NCI-H460 (cell line): Measurements from ENCODE around the gene SPAG9. TPM values are rescaled to one million over a fixed set of nuclear protein-coding genes. Genes with fewer than 3 reads are reported as not detected.
"Not testable (repeated sequence)": the region's sequence is repeated elsewhere in the genome, so short reads cannot be mapped to it uniquely, and the experiment has no call there.

Source experiments
- DNase-seq: peaks from one replicate; pipeline ENCODE4 v3.0.0-alpha.2; 2016; ENCODE audit warnings: low read depth; ENCODE audit errors: extremely low read depth
- total RNA-seq: library from RNA; depleted of rRNA; stranded (reverse); fragments of >200 nt; shearing (Covaris generic); gene quantifications from 2 replicates; pipeline ENCODE4 v1.2.3, GENCODE V29; 2014

Gene SPAG9
- total RNA-seq, 1 experiment from 2014 or later = 67.8 TPM

DNA sequence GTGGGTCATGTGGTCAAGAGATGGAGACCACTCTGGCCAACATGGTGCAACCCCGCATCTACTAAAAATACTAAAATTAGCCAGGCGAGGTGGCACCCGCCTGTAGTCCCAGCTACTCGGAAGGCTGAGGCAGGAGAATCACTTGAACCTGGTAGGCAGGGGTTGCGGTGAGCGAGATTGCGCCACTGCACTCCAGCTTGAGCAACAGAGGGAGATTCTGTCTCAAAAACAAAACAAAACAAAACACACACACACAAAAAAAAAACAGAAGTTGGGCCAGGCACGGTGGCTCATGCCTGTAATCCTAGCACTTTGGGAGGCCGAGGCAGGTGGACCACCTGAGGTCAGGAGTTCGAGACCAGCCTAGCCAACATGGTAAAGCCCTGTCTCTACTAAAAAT lies 31.8 kb downstream of the SPAG9 start:
- not testable (repeated sequence) for DNase-seq

DNA sequence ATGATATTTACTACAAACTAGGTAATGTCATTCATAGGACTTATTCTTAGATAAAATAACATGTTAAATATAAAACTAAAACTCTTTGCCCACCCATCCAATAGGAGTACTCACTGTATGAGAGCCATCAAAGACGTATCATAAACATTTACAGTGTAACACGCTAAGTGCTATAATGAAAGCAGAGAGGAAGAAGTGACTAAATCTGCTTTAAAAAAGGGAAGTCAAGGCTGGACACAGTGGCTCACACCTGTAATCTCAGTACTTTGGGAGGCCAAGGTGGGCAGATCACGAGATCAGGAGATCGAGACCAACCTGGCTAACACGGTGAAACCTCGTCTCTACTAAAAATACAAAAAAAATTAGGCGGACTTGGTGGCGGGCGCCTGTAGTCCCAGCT lies 32.4 kb downstream of the SPAG9 start:
- no peak for DNase-seq

DNA sequence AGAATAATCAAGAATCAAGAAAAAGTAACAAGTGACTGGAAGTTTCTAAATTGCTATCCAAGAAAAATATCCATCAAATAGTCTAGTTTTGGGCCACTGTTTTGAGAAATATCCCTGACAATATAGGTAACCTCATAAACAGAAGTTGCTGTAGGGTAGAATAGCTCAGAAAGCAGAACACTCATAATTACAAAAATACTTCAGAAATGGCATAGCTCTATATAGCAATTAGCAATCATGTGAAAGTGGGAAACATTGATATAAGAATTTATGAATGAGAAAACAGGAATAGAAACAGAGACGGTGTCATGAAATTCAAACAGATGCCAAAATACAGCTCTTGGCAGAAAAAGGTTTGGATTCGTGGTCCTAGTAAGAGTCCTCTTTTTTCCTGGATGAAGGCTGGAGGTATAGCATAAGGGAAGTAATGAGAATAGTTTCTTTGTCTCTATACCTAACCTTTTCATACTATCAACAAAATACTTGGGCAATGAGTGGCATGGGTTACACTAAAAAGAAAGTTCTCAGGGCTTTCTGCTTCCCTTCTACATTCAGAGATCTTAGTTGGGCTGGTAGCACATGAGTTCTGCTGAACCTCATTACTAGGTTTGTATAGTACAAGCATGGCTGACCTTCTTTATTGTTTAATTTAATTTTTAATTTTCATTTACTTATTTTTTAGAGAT lies 33.5 kb downstream of the SPAG9 start:
- no peak for DNase-seq

DNA sequence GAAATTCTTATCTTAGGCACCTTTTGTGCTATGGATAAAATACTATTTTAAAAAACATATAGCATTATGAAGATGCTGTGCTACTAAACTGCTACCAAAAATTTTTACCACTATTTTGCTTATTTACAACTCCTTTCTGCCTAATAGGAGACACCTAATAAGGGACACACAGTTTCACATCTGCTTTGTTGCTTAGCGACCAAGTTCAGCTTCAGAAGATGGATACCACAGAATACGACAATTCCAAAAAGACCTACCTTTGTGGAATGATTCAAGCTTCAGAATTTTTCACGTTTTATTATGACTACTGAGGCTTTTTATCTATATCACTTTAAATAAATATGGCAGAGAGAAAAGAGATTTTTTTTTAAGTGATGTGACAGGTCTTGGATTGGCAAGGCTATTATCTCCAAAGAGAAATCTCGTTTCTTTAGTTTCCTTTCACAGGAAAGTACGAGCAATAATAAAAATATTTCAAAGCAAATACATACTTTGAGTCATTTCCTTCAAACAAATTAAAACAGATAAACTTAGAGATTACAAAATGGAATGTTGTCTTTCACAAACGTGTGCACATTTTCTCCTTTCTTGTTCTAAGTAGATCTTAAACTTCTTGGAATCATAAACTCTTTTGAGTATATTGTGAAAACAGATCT lies 35.4 kb downstream of the SPAG9 start:
- DNase-seq = no peak

DNA sequence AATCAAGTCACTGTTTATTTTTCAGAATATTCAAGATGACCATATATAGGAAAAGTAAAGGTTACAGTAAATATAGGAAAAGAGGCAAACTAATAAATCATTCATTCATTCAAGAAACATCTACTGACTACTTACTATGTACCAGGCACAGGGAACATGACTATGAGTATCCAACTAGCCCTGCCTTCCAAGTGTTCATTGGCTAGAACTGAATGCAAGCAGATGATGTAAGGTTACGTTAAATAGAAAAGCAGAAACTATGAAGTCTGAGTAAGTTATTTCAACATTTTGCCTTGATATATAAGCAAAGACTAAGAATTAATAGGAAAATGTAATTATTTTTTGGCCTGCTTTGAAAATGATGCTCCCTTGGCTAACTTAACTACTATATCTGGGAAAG lies 36.7 kb downstream of the SPAG9 start:
- DNase-seq = no peak

DNA sequence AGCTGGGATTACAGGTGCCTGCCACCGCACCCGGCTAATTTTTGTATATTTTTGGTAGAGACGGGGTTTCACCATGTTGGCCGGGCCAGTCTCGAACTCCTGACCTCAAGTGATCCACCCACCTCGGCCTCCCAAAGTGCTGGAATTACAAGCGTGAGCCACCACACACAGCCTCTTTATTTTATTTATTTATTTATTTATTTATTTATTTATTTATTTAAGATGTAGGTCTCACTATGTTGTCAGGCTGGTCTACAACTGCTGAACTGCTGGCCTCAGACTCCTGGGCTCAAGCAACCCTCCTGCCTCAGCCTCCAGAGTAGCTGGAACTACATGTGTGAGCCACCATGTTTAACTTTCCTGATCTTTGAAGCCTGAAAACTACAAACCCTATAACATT lies 37.3 kb downstream of the SPAG9 start:
- not testable (repeated sequence) for DNase-seq

DNA sequence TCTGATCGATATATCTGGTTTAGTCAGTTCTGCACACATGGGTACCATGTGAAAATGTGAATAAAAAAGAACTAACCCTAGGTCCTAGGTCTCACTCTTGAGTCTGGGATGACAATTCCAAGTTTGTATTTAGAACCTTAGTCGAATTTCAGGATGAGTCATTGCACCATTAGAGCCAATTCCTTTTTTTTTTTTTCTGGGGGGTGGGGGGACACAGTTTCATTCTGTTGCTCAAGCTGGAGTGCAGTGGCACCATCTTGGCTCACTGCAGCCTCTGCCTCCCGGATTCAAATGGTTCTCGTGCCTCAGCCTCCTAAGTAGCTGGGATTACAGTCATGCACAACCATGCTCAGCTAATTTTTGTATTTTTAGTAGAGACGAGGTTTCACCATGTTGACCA lies 41.6 kb downstream of the SPAG9 start:
- DNase-seq = no peak

DNA sequence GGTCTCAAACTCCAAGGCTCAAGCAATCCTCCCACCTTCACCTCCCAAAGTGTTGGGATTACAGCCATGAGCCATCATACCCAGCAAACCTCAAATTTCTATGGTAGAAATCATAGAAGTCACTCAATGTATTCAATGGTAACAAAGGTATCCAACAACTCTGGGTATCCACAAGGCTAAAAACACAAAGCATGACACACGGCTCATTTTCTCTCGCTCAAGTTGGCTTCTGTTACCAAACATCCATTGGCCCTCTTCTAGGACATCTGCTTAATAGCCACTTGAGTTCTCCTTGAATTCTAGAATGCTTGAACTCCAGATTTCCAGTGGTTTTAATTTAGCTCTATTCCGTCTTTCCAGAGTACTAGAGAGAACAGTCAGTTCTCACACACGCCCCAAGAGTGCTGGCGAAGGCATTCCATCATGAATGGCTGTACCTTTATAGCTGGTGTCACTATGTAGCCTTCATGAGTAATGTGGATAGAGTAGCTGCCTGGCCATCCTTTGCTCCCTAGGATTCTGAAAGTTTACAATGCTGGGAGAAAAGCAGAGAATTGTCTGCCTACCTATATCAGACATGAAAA lies 42.6 kb downstream of the SPAG9 start:
- DNase-seq = no peak

DNA sequence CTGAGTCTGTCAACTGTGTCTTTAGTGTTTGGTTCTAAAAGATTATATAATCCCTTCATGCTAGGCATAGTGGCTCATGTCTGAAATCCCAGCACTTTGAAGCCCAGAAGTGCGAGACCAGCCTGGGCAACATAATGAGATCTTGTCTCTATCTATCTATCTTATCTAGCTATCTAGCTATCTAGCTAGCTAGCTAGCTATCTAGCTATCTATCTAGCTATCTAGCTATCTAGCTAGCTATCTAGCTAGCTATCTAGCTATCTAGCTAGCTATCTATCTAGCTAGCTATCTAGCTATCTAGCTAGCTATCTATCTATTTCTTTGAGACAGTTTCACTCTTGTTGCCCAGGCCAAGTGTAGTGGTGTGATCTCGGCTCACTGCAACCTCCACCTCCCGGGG lies 43.8 kb downstream of the SPAG9 start:
- no peak for DNase-seq

DNA sequence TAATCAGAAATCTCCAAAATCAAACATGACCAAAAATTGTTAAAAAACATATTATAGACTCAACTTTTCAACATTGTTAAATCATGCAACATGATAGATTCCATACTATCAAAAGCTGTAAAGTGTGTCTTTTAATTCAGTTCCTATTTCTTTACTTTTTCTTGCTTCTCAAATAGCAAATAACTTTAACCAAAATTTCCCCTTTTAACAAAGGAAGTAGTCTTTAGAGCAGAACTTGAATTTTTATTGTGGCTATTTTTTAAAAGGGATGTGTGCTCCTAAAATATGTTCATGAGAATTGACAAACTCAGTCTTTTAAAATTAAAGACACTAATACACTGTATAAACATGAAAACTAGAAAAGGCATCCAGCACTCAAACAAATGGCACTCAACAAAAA lies 49.1 kb downstream of the SPAG9 start:
- no peak for DNase-seq

DNA sequence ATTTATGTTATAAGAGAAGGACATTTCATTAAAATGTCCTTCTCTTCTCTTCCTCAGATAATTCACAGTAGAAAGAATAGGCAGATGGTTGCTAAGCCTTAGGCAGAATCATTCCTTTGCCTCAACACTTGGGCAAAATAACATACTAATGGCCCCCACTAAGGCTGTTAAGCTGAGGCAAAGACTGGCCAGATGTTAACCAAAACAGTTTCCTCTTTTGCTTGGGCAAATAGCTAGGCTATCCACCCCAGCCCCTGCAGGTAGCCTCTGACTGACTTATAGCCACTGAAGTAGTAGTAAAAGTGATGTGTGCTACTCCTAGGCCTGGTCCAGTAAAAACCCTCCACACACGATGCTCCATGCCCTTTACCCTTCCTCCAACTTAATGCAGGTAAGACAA lies 55.2 kb downstream of the SPAG9 start:
- DNase-seq = no peak

DNA sequence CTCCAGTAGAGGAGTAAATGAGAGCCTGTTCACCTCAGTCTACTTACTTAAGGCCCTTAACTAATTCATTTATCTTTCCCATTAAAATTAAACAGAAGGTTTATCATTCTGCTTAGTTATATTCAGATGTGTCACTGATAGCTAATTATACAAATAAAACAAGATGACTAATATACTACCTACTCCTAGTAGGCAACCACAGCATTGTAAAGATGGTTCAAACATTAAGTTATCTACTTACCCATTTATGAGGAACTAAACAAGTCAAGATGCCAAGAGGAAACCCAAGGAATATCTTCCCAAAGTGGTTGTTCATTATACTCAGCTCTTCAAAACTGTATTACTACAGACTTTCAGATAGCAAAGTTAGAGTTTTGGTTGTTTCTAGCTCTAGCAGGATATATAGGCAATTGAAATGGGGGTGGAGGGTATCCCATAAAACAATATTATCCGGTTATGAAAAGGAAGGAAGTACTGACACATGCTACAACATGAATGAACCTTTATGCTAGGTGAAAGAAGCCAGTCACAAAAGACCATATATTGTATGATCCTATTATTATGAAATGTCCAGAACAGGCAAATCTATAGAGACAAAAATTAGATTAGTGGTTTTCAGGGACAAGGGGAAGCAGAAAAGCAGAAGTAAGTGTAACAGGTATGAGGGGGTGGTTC lies 56.5 kb downstream of the SPAG9 start:
- DNase-seq = no peak

DNA sequence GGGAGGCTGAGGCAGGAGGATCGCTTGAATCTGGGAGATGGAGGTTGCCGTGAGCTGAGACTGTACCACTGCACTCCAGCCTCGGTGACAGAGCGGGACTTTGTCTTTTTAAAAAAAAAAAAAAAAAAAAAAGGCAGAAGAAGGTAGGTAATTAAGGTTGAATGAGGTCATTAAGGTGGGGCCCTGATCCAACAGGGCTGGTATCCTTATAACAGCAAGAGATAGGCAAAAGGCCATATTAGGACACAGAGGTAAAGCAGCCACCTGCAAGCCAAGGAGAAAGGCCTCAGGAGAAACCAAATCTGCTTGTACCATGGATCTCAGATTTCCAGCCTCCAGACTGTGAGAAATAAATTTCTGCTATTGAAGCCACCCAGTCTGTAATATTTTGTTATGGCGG lies 60.3 kb downstream of the SPAG9 start:
- no peak for DNase-seq

DNA sequence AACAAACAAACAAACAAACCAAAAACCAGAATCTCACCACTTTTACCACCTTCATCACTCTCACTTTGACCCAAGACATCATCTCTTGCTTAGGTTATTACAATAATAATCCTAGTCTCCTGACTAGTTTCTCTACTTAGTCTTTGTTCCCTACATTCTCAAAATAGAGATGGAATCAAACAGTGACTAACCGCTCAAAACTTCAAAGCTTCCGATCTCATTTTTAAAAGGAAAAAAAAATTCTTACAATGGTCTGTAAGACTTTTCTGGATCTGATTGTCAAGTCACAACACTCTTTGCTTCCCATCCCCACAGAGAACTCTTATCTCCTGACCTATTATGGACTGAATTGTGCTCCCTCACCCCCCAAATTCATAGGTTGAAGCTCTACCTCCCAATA lies 60.9 kb downstream of the SPAG9 start:
- DNase-seq = no peak

DNA sequence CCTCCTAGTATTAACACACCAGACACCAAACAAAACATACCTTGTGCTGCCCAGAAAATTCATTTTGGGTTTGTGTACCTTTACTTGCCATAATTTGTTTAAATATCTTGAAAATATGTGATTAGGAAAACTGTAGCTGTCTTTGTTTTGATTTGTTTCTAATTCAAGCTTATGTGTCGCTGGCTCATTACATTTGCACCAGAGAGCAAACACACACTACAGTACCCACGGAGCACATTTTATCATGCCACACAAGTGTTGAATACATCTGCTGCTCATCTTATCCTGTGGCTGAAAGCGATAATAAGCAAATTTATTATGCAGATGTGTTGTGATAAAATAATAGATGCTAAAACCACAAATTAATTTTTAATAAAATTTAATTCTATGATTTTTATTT lies 63.1 kb downstream of the SPAG9 start:
- DNase-seq = no peak

DNA sequence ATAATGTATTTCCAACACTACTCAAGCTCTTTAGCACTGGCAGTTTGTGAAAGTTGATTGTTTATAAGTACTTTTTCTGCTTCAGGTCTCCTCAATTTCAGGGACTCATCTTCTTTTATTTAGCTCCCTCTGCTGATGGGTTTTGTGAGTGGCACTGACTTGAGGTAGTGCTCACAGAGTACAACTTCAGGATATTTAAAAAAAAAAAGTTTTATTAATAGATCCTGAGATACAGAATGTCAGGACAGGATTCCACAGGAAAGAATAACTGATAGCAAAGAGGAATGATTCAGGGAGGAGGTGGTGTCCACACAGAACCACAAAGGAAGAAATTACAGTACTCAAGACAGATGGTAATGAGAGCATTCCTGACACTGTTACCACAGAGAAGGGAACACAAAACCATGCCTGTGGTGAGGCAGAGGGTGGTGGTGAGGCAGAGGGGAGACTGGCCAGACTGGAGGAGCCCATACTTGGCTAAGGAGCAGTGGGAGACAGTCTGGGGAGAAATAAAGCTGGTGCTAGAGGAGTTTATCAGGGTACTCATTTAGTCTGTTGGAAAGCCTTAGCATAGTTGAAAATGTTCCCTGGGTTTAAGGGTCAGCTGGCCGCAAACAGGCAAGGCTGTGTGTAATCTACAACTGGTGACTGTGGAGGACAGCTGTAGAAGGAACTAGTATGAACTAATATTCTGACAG lies 63.7 kb downstream of the SPAG9 start:
- DNase-seq = peak; percentile 52

DNA sequence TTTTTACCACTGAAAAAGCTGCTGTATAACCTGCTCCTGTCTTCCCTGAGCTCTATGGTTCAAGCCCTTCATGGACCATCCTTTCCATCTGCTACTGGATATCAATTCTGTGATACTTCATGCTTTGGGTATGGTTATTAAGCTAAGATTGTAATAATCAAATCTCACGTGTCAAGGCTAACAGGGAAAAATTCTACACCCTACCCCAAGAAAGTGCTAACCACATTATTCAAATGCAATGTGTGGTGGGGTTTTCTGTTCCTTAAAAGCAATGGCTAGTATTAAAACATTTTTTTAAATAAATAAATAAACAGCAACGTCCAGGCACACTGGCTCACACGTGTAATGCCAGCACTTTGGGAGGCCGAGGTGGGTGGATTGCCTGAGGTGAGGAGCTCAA lies 65.9 kb downstream of the SPAG9 start:
- no peak for DNase-seq

DNA sequence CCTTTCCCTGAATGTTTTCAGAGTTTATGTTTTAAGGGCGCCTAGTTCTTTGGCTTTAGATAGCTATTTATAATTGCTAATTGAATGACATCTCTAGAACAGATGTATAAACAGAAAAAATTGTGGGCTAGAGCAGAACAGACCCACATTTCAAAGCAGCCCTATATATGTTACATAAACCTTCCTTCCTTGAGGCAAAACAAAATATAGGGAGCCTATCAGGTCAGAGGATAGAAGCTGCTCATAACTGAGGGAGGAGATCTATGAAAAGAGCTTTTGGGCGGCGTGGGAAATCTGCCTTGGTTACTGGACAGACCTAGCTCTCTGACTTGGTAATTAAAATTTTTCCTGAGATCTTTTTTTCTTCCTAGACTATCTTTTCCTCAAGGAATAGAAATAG lies 68.4 kb downstream of the SPAG9 start:
- DNase-seq = no peak

DNA sequence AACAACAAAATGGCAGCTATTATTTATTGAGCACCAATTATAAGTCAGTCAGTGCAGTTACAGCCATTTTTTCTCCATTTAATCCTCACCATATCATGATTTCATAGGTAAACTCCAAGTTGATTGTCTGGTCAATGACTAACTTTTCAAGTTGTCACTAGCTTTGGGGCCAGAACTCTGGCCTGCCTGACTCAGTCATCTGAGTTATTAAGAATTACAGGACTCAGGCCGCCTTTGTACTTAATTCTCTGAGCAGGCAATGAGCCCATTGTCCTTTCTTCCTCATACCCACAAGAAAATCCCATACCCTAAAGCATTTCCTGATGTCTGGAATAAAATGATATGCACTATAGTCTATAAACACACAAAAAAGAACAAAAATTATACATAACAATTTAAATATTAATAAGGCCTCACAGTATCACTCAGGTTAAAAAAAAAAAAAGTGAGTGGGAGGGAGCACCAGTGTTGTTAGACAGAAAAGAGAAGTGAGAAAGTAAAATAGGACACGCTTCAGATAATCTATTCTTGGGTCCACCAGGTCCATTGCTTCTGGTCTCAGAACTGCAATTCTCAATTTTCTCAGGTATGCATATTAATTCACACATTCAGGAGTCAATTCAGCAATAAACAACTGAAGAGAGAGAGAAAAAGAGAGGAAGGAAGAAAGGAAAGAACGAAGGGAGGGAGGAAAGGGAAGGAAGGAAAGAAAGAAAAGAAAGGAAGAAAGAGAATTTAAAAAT lies 70.2 kb downstream of the SPAG9 start:
- DNase-seq = no peak
